WTC11 (cell line): ENCODE data around the gene CREBBP. TPM values are rescaled to one million over a fixed set of nuclear protein-coding genes. Genes with fewer than 3 reads are reported as not detected.

Experiments used
- ATAC-seq: fragments of 200-7000 bp; cut with Tn5 transposase; 2 replicates; pipeline ENCODE4 v1.10.0; 2021; ENCODE audit warnings: mild to moderate bottlenecking, moderate library complexity
- CTCF ChIA-PET: fragments of 300-600 bp; sonication (Branson Sonifier 250); formaldehyde crosslinking; loops from one replicate; lab custom pipeline; 2021; ENCODE audit warnings: antibody characterized with exemption; lab: Charles Lee
- POLR2A ChIA-PET: fragments of 350-600 bp; sonication (Branson Sonifier 250); formaldehyde crosslinking; loops from one replicate; lab custom pipeline; 2021; ENCODE audit warnings: antibody characterized with exemption; lab: Charles Lee
- DNase-seq: peaks from one replicate; pipeline ENCODE4 v3.0.0; 2021; ENCODE audit warnings: low spot score
- H3K27ac Mint-ChIP-seq: 2 replicates; pipeline ENCODE4 v1.8.0; 2021; ENCODE audit warnings: mixed read lengths
- H3K27me3 Mint-ChIP-seq: 2 replicates; pipeline ENCODE4 v1.8.0; 2021; ENCODE audit warnings: low read depth, mild to moderate bottlenecking, moderate library complexity, mixed read lengths
- H3K36me3 Mint-ChIP-seq: 2 replicates; pipeline ENCODE4 v1.8.0; 2021; ENCODE audit warnings: mixed read lengths
- H3K4me1 Mint-ChIP-seq: 2 replicates; pipeline ENCODE4 v1.8.0; 2022; ENCODE audit warnings: mixed read lengths
- H3K4me3 Mint-ChIP-seq: 2 replicates; pipeline ENCODE4 v1.8.0; 2021; ENCODE audit warnings: mild to moderate bottlenecking, moderate library complexity, mixed read lengths
- H3K9me3 Mint-ChIP-seq: 2 replicates; pipeline ENCODE4 v1.8.0; 2021; ENCODE audit warnings: mixed read lengths
- AR ChIP-seq: fragments of 250-450 bp; sonication (Bioruptor Pico); IDR thresholded peaks from 2 replicates; pipeline ENCODE4 v1.9.0; 2021; ENCODE audit warnings: mild to moderate bottlenecking
- ARID4B ChIP-seq: sonication (generic); formaldehyde crosslinking; IDR thresholded peaks from 2 replicates; pipeline ENCODE4 v1.8.0; 2023; ENCODE audit warnings: missing genetic modification reagents, mild to moderate bottlenecking, borderline replicate concordance
- E2F4 ChIP-seq: sonication (generic); formaldehyde crosslinking; IDR thresholded peaks from 2 replicates; pipeline ENCODE4 v1.8.1; 2022; ENCODE audit warnings: low read depth, mild to moderate bottlenecking, moderate library complexity, missing genetic modification reagents, borderline replicate concordance
- FOXJ3 ChIP-seq: sonication (generic); formaldehyde crosslinking; IDR thresholded peaks from 2 replicates; pipeline ENCODE4 v1.9.0; 2021; ENCODE audit warnings: missing genetic modification reagents, mild to moderate bottlenecking, borderline replicate concordance
- IRF1 ChIP-seq: sonication (generic); formaldehyde crosslinking; IDR thresholded peaks from 2 replicates; pipeline ENCODE4 v1.8.0; 2023; ENCODE audit warnings: missing genetic modification reagents
- KAT7 ChIP-seq: sonication (generic); formaldehyde crosslinking; IDR thresholded peaks from 2 replicates; pipeline ENCODE4 v1.8.1; 2023; ENCODE audit warnings: missing genetic modification reagents, mild to moderate bottlenecking, borderline replicate concordance
- MYBL2 ChIP-seq: sonication (generic); formaldehyde crosslinking; IDR thresholded peaks from 2 replicates; pipeline ENCODE4 v1.8.1; 2023; ENCODE audit warnings: mild to moderate bottlenecking, moderate library complexity, missing genetic modification reagents
- NFATC4 ChIP-seq: fragments of 250-450 bp; sonication (Bioruptor Pico); IDR thresholded peaks from 2 replicates; pipeline ENCODE4 v1.9.0; 2021; ENCODE audit warnings: mild to moderate bottlenecking
- OVOL2 ChIP-seq: fragments of 250-450 bp; sonication (Bioruptor Pico); IDR thresholded peaks from 2 replicates; pipeline ENCODE4 v1.9.0; 2021; ENCODE audit warnings: mild to moderate bottlenecking, borderline replicate concordance
- RELA ChIP-seq: sonication (generic); formaldehyde crosslinking; IDR thresholded peaks from 2 replicates; pipeline ENCODE4 v1.8.1; 2022; ENCODE audit warnings: missing genetic modification reagents, mild to moderate bottlenecking, borderline replicate concordance
- SOX15 ChIP-seq: fragments of 250-450 bp; sonication (Bioruptor Pico); IDR thresholded peaks from 2 replicates; pipeline ENCODE4 v1.9.0; 2021; ENCODE audit warnings: mild to moderate bottlenecking
- ZMAT4 ChIP-seq: fragments of 250-450 bp; sonication (Bioruptor Pico); IDR thresholded peaks from 2 replicates; pipeline ENCODE4 v1.9.0; 2021; ENCODE audit warnings: mild to moderate bottlenecking
- ZNF138 ChIP-seq: sonication (generic); formaldehyde crosslinking; conservative IDR thresholded peaks from 2 replicates; pipeline ENCODE4 v1.8.1; 2022; ENCODE audit warnings: mild to moderate bottlenecking, moderate library complexity, missing genetic modification reagents
- ZNF263 ChIP-seq: sonication (generic); formaldehyde crosslinking; IDR thresholded peaks from 2 replicates; pipeline ENCODE4 v1.8.1; 2022; ENCODE audit warnings: low read depth, mild to moderate bottlenecking, moderate library complexity, missing genetic modification reagents
- ZNF396 ChIP-seq: fragments of 250-450 bp; sonication (Bioruptor Pico); IDR thresholded peaks from 2 replicates; pipeline ENCODE4 v1.8.0; 2021; ENCODE audit warnings: mild to moderate bottlenecking, moderate library complexity, borderline replicate concordance
- ZNF512 ChIP-seq: sonication (generic); formaldehyde crosslinking; IDR thresholded peaks from 2 replicates; pipeline ENCODE4 v1.8.1; 2022; ENCODE audit warnings: missing genetic modification reagents, borderline replicate concordance
- ZSCAN18 ChIP-seq: fragments of 250-450 bp; sonication (Bioruptor Pico); IDR thresholded peaks from 2 replicates; pipeline ENCODE4 v2.1.2; 2022; ENCODE audit warnings: mild to moderate bottlenecking, moderate library complexity
- total RNA-seq: library from RNA; stranded (reverse); gene quantifications from 3 replicates; pipeline ENCODE4 v1.2.3, GENCODE V29; 2021

CREBBP gene
- total RNA-seq, 1 experiment from 2014 or later: 49.6 TPM

GRCh38 chr16:3814755-3815154 lies 65.8 kb downstream of the CREBBP start (continued):
- no peak for TF ChIP-seq ARID4B (CRISPR knock-in tag)
- no peak for TF ChIP-seq ZSCAN18 (CRISPR knock-in tag)
- no peak for TF ChIP-seq ZNF263 (CRISPR knock-in tag)
- no peak for TF ChIP-seq MYBL2
- no peak for TF ChIP-seq KAT7 (CRISPR knock-in tag)
- no peak for TF ChIP-seq OVOL2 (CRISPR knock-in tag)
- TF ChIP-seq ZMAT4: no peak
- TF ChIP-seq SOX15 (CRISPR knock-in tag): no peak
- TF ChIP-seq ZNF512 (CRISPR knock-in tag): no peak
- TF ChIP-seq, all 79 proteins: peak for 0

GRCh38 chr16:3812469-3813172 lies 67.9 kb downstream of the CREBBP start:
- Mint-ChIP-seq H3K27ac (peak overlapping the region; percentile 14), H3K9me3 (no peaks in the 10 kb centered on the region), H3K27me3 (no peaks in the 10 kb centered on the region), H3K36me3 (peaks cover 13% of the 10 kb centered on the region), H3K4me1 (peaks cover 51% of the 10 kb centered on the region), H3K4me3 (no peak overlapping the region)
- ChIA-PET POLR2A (interaction anchor here (1.3 kb wide), 1 partner anchor 11 kb away, joined by 3 read pairs; no protein-coding TSS in a partner anchor), CTCF (interaction anchor here (0.9 kb wide), 1 partner anchor 126 kb away, joined by 4 read pairs; no protein-coding TSS in a partner anchor)
- ATAC-seq (peak; percentile 59), DNase-seq (no peak)
- TF ChIP-seq E2F4 (CRISPR knock-in tag): no peak
- no peak for TF ChIP-seq RELA (CRISPR knock-in tag)
- no peak for TF ChIP-seq IRF1
- no peak for TF ChIP-seq NFATC4 (CRISPR knock-in tag)
- no peak for TF ChIP-seq AR (CRISPR knock-in tag)
- no peak for TF ChIP-seq FOXJ3 (CRISPR knock-in tag)
- TF ChIP-seq ZNF396 (CRISPR knock-in tag): no peak
- no peak for TF ChIP-seq ZNF138 (CRISPR knock-in tag)
- TF ChIP-seq ARID4B (CRISPR knock-in tag): no peak
